BLaER1 (cell line): ENCODE measurements around the gene UBR2.

Source experiments
- H3K27ac ChIP-seq: shearing (Covaris generic); formaldehyde crosslinking; 2 replicates; pipeline ENCODE4 v1.8.1; 2022
- H3K27me3 ChIP-seq: shearing (Covaris generic); formaldehyde crosslinking; 2 replicates; pipeline ENCODE4 v1.8.1; 2022
- H3K36me3 ChIP-seq: shearing (Covaris generic); formaldehyde crosslinking; 2 replicates; pipeline ENCODE4 v1.8.1; 2022
- H3K4me1 ChIP-seq: shearing (Covaris generic); formaldehyde crosslinking; 2 replicates; pipeline ENCODE4 v1.8.1; 2022
- H3K4me2 ChIP-seq: shearing (Covaris generic); formaldehyde crosslinking; 2 replicates; pipeline ENCODE4 v1.8.1; 2022
- H3K4me3 ChIP-seq: shearing (Covaris generic); formaldehyde crosslinking; 2 replicates; pipeline ENCODE4 v1.8.1; 2022
- H3K9ac ChIP-seq: shearing (Covaris generic); formaldehyde crosslinking; 2 replicates; pipeline ENCODE4 v1.8.1; 2022
- H3K9me3 ChIP-seq: shearing (Covaris generic); formaldehyde crosslinking; 2 replicates; pipeline ENCODE4 v1.8.1; 2022
- H4K20me1 ChIP-seq: shearing (Covaris generic); formaldehyde crosslinking; 2 replicates; pipeline ENCODE4 v1.8.1; 2022
- Cebpa-rat ChIP-seq: shearing (Covaris generic); IDR thresholded peaks from 2 replicates; pipeline ENCODE4 v1.8.1; 2022

UBR2 gene

DNA sequence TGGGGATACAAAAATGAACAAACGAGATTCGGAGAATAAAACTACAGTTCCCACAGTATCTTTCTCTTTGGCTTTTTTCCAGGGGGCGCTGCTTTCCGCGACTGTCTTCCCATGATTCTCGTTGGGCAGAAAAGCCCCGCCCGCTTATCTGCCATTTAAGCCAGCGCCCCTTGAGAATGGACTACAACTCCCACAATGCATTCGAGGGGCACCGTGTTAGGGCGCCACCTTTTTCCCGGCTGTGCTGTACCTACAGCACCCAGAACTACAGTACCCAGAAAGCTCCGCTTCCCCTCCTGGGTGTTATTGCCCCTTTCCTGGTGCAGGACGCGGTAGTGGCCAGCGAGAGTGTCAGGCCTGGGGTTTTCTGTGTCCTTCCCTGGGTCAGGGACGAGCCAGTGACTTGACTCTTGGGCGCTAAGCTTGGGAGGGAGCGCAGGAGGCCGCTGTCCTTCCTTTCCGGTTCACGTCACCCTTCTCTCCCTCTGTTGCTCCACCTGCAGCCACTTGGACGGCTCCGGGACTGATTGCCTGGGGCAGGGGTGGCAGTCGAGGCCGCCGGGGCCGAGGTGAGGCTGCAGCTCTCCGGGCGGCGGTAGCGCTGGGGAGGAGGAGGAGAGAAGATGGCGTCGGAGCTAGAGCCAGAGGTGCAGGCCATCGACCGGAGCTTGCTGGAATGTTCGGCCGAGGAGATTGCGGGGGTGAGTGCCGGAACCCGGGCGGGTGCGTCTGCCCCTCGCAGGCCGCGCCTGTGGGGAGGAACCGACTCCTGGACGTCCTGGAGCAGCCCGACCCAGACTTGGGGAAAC, at the start of gene UBR2:
UBR2 (plus strand) TSS at position 333 of the 809 bp plus-strand sequence; CDS start at position 624, 291 bp downstream.
- peak within 1 kb of the TSS; percentile 89 for H3K9ac ChIP-seq
- H3K4me1 ChIP-seq, result peaks cover 13% of the 10 kb centered on the region
- H3K4me2 ChIP-seq, result peak within 1 kb of the TSS; percentile 96
- H3K36me3 ChIP-seq, result peaks cover 14% of the 10 kb centered on the region
- no peak for TF ChIP-seq Cebpa-rat
- H3K4me3 ChIP-seq, result peak within 1 kb of the TSS; percentile 87
- H3K9me3 ChIP-seq, result no peaks in the 10 kb centered on the region
- H3K27me3 ChIP-seq, result no peaks in the 10 kb centered on the region
- H4K20me1 ChIP-seq, result peaks cover 40% of the 10 kb centered on the region
- peak within 1 kb of the TSS; percentile 87 for H3K27ac ChIP-seq

DNA sequence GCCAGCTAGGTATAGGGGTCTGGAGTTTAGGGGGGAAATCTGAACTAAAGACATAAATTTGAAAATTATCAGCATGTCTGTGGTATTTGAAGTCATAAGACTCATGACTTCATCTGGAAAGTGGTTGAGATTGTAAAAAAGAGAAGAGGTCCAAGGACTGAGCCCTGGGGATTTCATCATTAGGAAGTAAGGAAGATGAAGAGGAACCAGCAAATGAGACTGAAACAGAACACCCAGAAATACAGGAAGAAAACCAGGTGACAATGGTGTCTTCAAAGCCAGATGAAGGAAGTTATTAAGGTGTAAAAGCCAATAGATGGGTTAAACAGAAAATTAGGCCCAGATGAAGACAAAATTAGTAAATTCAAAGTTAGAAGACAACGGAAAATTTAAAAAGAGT, 49.1 kb upstream of the UBR2 start:
- Histone ChIP-seq H3K36me3 (no peaks in the 10 kb centered on the region), H3K9ac (no peak overlapping the region), H3K4me2 (no peak overlapping the region), H4K20me1 (no peaks in the 10 kb centered on the region), H3K27ac (no peak overlapping the region), H3K4me1 (no peaks in the 10 kb centered on the region; the same call in 1 of the 2 replicates), H3K27me3 (no peaks in the 10 kb centered on the region), H3K4me3 (no peak overlapping the region), H3K9me3 (peaks cover 6% of the 10 kb centered on the region)
- no peak for TF ChIP-seq Cebpa-rat

DNA sequence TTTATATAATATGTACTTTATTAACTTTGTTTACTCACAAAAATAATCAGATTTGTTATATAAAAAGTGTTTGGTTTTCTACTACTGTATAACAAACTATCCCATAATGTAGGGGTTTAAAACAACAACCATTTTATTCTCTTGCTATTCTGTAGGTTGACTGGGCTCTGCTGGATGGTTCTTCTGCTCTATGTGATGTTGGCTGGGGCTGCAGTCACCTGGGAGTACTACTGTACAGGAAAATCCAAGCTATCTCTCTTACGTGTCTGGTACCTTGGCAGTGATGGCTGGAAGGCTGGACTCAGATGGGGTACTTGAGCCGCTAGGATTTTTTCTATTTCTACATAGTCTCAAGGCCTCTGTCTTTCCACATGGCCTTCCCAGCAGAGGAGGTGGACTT, 44.0 kb upstream of the UBR2 start:
- TF ChIP-seq Cebpa-rat, result no peak
- H3K36me3 ChIP-seq, result no peaks in the 10 kb centered on the region
- H3K9me3 ChIP-seq, result peaks cover 13% of the 10 kb centered on the region
- H3K27ac ChIP-seq, result no peak overlapping the region
- H3K4me1 ChIP-seq, result no peaks in the 10 kb centered on the region
- H3K4me3 ChIP-seq, result no peak overlapping the region
- H3K4me2 ChIP-seq, result no peak overlapping the region
- H4K20me1 ChIP-seq, result no peaks in the 10 kb centered on the region
- H3K9ac ChIP-seq, result no peak overlapping the region
- no peaks in the 10 kb centered on the region for H3K27me3 ChIP-seq

DNA sequence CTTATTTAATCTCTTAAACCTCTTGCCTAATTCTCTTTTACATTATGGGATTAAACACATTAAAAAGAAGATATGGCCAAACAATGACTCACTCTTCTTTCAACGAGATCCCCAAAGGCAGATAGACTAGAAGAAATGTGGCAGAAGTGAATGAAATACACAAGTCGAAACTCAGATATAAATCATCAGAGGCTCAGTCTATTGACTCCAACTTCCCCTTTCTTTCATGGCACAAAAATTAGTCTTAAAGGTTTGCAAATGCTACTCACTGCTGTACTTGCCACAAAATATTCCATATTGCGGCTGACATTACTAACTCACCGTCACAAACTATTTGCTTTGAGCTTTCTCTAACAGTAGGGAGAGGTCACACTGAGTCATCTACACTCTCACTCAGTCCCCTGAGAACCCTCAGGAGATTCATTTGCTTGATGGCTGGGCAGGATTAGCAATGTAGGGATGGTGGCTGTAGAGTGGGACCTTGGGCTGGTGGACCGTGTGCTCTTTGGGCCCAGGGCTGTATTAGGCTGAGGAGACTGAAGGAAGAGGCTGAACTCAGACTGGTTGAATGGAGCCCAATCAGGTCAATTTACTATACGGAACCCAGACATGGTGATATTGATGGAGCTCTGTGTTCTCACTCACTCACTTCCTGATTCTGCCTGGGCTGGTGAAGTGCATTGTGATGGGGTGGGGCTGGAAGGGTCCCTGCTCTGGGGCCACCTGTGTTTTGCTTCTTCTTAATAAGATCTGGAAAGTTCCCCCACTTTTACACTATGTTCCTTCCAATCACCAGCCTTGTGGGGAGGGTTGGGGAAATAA, 42.8 kb upstream of the UBR2 start:
- no peak overlapping the region for H3K4me3 ChIP-seq
- no peak overlapping the region for H3K4me2 ChIP-seq
- H3K4me1 ChIP-seq, result no peaks in the 10 kb centered on the region
- no peaks in the 10 kb centered on the region for H3K36me3 ChIP-seq
- H3K27ac ChIP-seq, result no peak overlapping the region
- no peak overlapping the region for H3K9ac ChIP-seq
- H3K9me3 ChIP-seq, result peaks cover 13% of the 10 kb centered on the region
- no peak for TF ChIP-seq Cebpa-rat
- no peaks in the 10 kb centered on the region for H4K20me1 ChIP-seq
- H3K27me3 ChIP-seq, result no peaks in the 10 kb centered on the region

DNA sequence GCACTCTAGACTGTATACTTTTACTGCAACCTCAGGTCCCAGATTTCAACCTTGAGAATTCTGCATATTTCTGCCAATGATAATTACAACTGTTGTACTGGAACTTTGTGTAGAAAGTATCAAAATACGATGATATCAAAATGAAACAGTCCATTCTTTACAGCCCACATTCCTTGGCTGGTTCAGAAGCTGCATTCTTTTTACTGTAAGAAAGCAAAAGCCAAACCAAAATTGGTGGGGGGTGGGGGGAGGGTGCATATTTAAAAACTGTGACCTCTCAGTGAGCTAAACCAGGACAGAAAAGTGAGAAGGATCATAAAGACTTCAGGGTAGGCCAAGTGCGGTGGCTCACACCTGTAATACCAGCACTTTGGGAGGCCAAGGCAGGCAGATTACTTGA, 41.8 kb upstream of the UBR2 start:
- H3K27ac ChIP-seq, result no peak overlapping the region
- no peak for TF ChIP-seq Cebpa-rat
- H3K9me3 ChIP-seq, result peaks cover 13% of the 10 kb centered on the region
- H4K20me1 ChIP-seq, result no peaks in the 10 kb centered on the region
- H3K4me2 ChIP-seq, result no peak overlapping the region
- H3K9ac ChIP-seq, result no peak overlapping the region
- H3K4me3 ChIP-seq, result no peak overlapping the region
- no peaks in the 10 kb centered on the region for H3K36me3 ChIP-seq
- H3K27me3 ChIP-seq, result no peaks in the 10 kb centered on the region
- no peaks in the 10 kb centered on the region for H3K4me1 ChIP-seq

DNA sequence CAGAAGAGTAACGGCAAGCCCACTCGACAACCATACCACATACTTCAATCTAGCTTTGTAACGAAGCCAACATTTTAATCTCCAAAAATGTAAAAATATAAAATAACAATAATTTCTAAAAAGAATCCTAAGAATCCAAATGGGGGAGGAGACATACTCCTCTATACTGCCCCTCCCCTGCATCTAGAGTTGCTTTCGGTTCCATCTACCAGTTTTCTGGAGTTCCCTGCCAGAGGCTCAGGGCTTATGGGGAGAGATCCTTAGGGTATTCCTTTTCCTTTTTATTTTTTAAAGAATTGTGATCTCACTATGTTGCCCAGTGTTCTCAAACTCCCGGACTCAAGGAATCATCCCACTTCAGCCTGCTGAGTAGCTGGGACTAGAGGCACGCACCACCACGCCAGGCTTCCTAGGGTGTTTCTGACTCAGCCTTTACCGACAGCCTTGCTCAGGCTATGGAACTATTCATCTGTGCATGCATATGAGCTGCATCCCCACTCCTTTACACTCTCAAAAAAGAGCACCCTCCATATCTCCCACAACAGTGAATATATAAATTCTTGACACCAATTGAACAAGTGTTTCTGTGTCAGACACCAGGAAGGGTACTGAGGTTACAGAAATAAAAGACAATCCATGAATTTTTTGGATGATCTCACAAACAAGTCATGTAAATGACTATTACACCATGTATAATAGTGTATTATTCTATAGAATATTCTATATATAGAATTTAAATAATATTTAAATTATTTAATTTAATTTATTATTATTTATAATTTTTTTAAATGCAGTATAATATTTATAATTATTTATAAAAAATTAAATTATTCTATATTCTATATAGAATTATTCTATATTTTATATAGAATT, 40.7 kb upstream of the UBR2 start:
- H3K9ac ChIP-seq, result no peak overlapping the region
- H3K4me1 ChIP-seq, result no peaks in the 10 kb centered on the region
- H3K9me3 ChIP-seq, result peaks cover 13% of the 10 kb centered on the region
- no peak overlapping the region for H3K4me2 ChIP-seq
- H4K20me1 ChIP-seq, result no peaks in the 10 kb centered on the region
- no peak overlapping the region for H3K4me3 ChIP-seq
- H3K27ac ChIP-seq, result no peak overlapping the region
- H3K36me3 ChIP-seq, result no peaks in the 10 kb centered on the region
- H3K27me3 ChIP-seq, result no peaks in the 10 kb centered on the region
- no peak for TF ChIP-seq Cebpa-rat

DNA sequence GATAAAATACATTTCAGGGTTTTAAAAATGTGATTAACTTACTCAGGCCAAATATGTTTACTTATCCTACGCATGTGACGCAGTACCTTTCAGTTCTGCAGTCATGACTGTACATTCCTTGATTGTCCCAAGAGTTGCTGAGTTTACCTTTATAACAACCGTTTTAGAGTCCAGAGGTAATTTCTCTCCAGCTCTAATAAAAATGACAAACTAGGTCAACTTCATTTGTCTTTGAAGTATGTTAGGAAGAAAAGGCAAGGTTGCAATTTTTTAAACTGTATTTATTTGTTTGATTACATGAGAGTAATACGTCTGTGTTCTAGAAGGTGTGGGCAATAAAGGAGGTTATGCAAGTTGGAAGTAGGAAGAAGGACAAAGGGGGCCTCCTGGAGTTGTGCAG, 38.6 kb upstream of the UBR2 start:
- H3K9me3 ChIP-seq, result peaks cover 2% of the 10 kb centered on the region
- no peaks in the 10 kb centered on the region for H3K27me3 ChIP-seq
- H3K9ac ChIP-seq, result no peak overlapping the region
- no peak overlapping the region for H3K4me3 ChIP-seq
- TF ChIP-seq Cebpa-rat, result no peak
- H3K27ac ChIP-seq, result no peak overlapping the region
- H3K4me2 ChIP-seq, result no peak overlapping the region
- H4K20me1 ChIP-seq, result no peaks in the 10 kb centered on the region
- H3K4me1 ChIP-seq, result no peaks in the 10 kb centered on the region
- no peaks in the 10 kb centered on the region for H3K36me3 ChIP-seq

DNA sequence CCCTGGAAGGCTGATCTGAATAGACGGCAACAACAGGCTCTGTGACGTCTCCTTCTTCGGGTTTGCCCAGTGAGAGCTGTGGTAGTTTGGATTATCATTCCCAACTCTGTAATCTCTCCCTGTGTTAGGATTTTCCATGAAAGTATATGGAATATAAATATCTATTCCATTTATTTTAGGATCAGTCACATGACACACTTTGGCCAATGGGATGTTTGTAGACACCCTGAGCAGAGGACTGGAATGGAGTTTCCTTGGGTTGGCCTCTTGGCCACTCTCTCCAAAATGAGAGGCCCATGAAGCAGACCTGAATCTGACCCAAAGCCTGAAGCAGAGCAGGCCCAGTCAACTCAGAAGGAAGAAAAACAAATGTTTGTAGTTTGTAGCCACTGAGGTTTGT, 37.2 kb upstream of the UBR2 start:
- Histone ChIP-seq H4K20me1 (no peaks in the 10 kb centered on the region), H3K36me3 (no peaks in the 10 kb centered on the region), H3K4me1 (no peaks in the 10 kb centered on the region), H3K4me2 (no peak overlapping the region), H3K9ac (no peak overlapping the region), H3K27me3 (no peaks in the 10 kb centered on the region), H3K27ac (no peak overlapping the region), H3K4me3 (no peak overlapping the region), H3K9me3 (no peaks in the 10 kb centered on the region)
- no peak for TF ChIP-seq Cebpa-rat

DNA sequence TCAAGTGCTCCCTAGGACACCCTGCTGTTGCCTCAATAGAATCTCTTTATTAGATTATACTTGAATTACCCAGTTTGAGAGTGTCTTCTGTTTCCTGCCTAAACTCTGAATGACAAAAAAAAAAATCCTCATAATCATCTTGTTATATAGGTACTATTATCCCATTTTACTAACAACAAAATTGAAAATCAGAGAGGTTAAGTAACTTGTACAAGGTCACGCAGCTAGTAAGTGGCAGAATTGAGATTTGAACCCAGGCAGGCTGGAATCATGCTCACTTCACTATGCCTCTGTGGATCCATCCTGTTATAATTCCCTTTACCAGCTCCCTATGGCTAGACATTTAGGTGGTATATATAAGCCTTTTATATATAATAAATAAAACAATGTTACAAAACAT, 36.6 kb upstream of the UBR2 start:
- Histone ChIP-seq H3K4me2 (no peak overlapping the region), H3K9me3 (no peaks in the 10 kb centered on the region), H3K36me3 (no peaks in the 10 kb centered on the region), H3K4me3 (no peak overlapping the region), H3K4me1 (no peaks in the 10 kb centered on the region), H3K9ac (no peak overlapping the region), H3K27ac (no peak overlapping the region), H4K20me1 (no peaks in the 10 kb centered on the region), H3K27me3 (no peaks in the 10 kb centered on the region)
- no peak for TF ChIP-seq Cebpa-rat

DNA sequence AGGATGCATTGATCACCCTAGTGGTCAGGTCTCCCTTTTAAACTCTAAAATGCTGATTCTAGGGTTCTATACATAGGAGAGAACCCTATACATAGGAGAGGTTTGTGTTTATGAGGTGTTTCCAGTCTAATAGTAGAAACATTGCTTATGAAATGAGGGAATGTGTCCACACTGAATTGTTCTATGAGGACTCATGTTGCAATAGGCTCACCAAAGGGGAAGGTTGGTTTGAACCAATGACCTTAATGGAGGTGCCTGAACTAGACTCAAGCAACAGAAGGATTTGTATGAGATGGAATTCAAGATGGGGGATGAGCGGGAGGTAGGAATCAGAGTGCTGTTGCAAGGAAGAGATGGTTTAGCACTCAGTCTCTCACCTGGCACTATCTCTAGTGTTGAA, 33.5 kb upstream of the UBR2 start:
- H3K9me3 ChIP-seq, result no peaks in the 10 kb centered on the region

More for the DNA sequence above, 33.5 kb upstream of the UBR2 start:
- TF ChIP-seq Cebpa-rat, result no peak
- Histone ChIP-seq H3K4me3 (no peak overlapping the region), H3K36me3 (no peaks in the 10 kb centered on the region), H3K27me3 (no peaks in the 10 kb centered on the region), H4K20me1 (no peaks in the 10 kb centered on the region), H3K4me2 (no peak overlapping the region), H3K27ac (no peak overlapping the region), H3K4me1 (no peaks in the 10 kb centered on the region), H3K9ac (no peak overlapping the region)
